B cell (primary cell): ENCODE results near the gene NACC1. TPM values are rescaled to one million over a fixed set of nuclear protein-coding genes. Genes with fewer than 3 reads are reported as not detected.
A peak's percentile ranks its signal among the peaks of the same experiment; 100 is the strongest.

Experiments used
- ATAC-seq: fragments of 200-7000 bp; cut with Tn5 transposase; one replicate; pipeline ENCODE4 v1.10.0; 2021; ENCODE audit warnings: low read depth, mild to moderate bottlenecking, moderate number of reproducible peaks, moderate library complexity
- CTCF ChIA-PET: fragments of 350-600 bp; sonication (Branson Sonifier 250); formaldehyde crosslinking; loops from one replicate; lab custom pipeline; 2021; ENCODE audit warnings: antibody characterized with exemption, inconsistent platforms; lab: Charles Lee
- POLR2A ChIA-PET: fragments of 350-600 bp; sonication (Branson Sonifier 250); formaldehyde crosslinking; loops from one replicate; lab custom pipeline; 2021; ENCODE audit warnings: antibody characterized with exemption; lab: Charles Lee
- DNase-seq: peaks from one replicate; pipeline ENCODE4 v3.0.0; 2013
- H2AFZ ChIP-seq: 2 replicates; pipeline ENCODE4 v1.6.1; 2012; ENCODE audit warnings: mild to moderate bottlenecking, low read depth, low read length; ENCODE audit not compliant: insufficient read depth, poor library complexity, severe bottlenecking
- H3K27ac ChIP-seq, 2 donors: 1 replicate in 1 of 2; 2 replicates in 1 of 2; pipeline ENCODE4 v1.5.1; 2012 to 2013; ENCODE audit warnings: low read length in 2 of 2, mild to moderate bottlenecking in 2 of 2, moderate library complexity in 1 of 2
- H3K27me3 ChIP-seq, 4 experiments: fragments of 200-600 bp in 1 of 4; sonication (generic) in 1 of 4; replicated peaks in 1 of 4; 1 replicate in 2 of 4; 2 replicates in 2 of 4; pipeline versions ENCODE4 v1.6.1 to v1.7.0; 2013 to 2016; ENCODE audit warnings: low read length in 3 of 4, mild to moderate bottlenecking in 2 of 4, mixed read lengths in 1 of 4, moderate library complexity in 1 of 4; ENCODE audit not compliant: insufficient read depth in 4 of 4, control insufficient read depth in 3 of 4; ENCODE audit errors: control extremely low read depth in 1 of 4
- H3K36me3 ChIP-seq, 2 experiments: replicated peaks in 1 of 2; 1 replicate in 1 of 2; 2 replicates in 1 of 2; pipeline versions ENCODE4 v1.6.1 to v1.7.1; 2013; ENCODE audit warnings: low read length in 1 of 2; ENCODE audit not compliant: insufficient read depth in 2 of 2, control insufficient read depth in 1 of 2; ENCODE audit errors: control extremely low read depth in 1 of 2, extremely low read depth in 1 of 2
- H3K4me1 ChIP-seq, 2 donors: fragments of 200-600 bp in 1 of 2; sonication (generic) in 1 of 2; 1 replicate in 1 of 2; 2 replicates in 1 of 2; pipeline versions ENCODE4 v1.5.1 to v1.6.1; 2013 to 2017; ENCODE audit warnings: low read length in 2 of 2; ENCODE audit not compliant: control insufficient read depth in 2 of 2, insufficient read depth in 2 of 2
- H3K4me2 ChIP-seq: replicated peaks from 2 replicates; pipeline ENCODE3; 2012; ENCODE audit warnings: mild to moderate bottlenecking, low read depth, low read length; ENCODE audit not compliant: poor library complexity, severe bottlenecking
- H3K4me3 ChIP-seq, 5 experiments: fragments of 200-600 bp in 1 of 5; sonication (generic) in 1 of 5; 1 replicate in 3 of 5; 2 replicates in 2 of 5; pipeline versions ENCODE4 v1.5.1 to v1.7.0; 2011 to 2016; ENCODE audit warnings: low read length in 4 of 5, mild to moderate bottlenecking in 4 of 5, low read depth in 2 of 5, control low read depth in 1 of 5, moderate library complexity in 1 of 5; ENCODE audit not compliant: insufficient read depth in 1 of 5; ENCODE audit errors: control extremely low read depth in 1 of 5, extremely low read depth in 1 of 5
- H3K79me2 ChIP-seq: fragments of 200-600 bp; sonication (generic); one replicate; pipeline ENCODE4 v1.6.0; 2016; ENCODE audit warnings: low read length; ENCODE audit not compliant: control insufficient read depth, insufficient read depth
- H3K9ac ChIP-seq: fragments of 200-600 bp; sonication (generic); 2 replicates; pipeline ENCODE4 v1.6.1; 2017; ENCODE audit warnings: mild to moderate bottlenecking, low read length, moderate library complexity
- H3K9me3 ChIP-seq, 3 donors: one replicate each; pipeline versions ENCODE4 v1.6.1 to v1.7.1; 2013; ENCODE audit warnings: low read length in 2 of 3; ENCODE audit not compliant: control insufficient read depth in 2 of 3, insufficient read depth in 1 of 3; ENCODE audit errors: control extremely low read depth in 1 of 3
- H4K20me1 ChIP-seq: 2 replicates; pipeline ENCODE4 v1.6.0; 2012; ENCODE audit warnings: mild to moderate bottlenecking, low read length; ENCODE audit not compliant: insufficient read depth, control insufficient read depth, poor library complexity, severe bottlenecking
- H3K27ac Mint-ChIP-seq: one replicate; pipeline ENCODE4 v1.8.0; 2021; ENCODE audit warnings: mixed read lengths
- H3K27me3 Mint-ChIP-seq: one replicate; pipeline ENCODE4 v1.8.0; 2021; ENCODE audit warnings: mixed read lengths
- H3K4me1 Mint-ChIP-seq: one replicate; pipeline ENCODE4 v1.8.0; 2021; ENCODE audit warnings: mixed read lengths
- H3K4me3 Mint-ChIP-seq: one replicate; pipeline ENCODE4 v1.8.0; 2021; ENCODE audit warnings: mixed read lengths
- H3K9me3 Mint-ChIP-seq: one replicate; pipeline ENCODE4 v1.8.0; 2022; ENCODE audit warnings: mixed read lengths; ENCODE audit not compliant: insufficient read depth
- CTCF ChIP-seq: fragments of 200-600 bp; IDR thresholded peaks from one replicate; pipeline ENCODE4 v1.8.0; 2022; ENCODE audit warnings: antibody characterized with exemption, mild to moderate bottlenecking
- EZH2 ChIP-seq: IDR thresholded peaks from 2 replicates; pipeline ENCODE4 v1.6.1; 2012; ENCODE audit warnings: borderline replicate concordance, low read depth, mild to moderate bottlenecking, moderate library complexity, low read length; ENCODE audit not compliant: insufficient read depth, poor library complexity, severe bottlenecking
- WGBS: methylation state at CpG from one replicate; pipeline ENCODE4 v1.1.5; 2013; ENCODE audit warnings: missing lambda C conversion rate; ENCODE audit not compliant: insufficient coverage; 5-methylcytosine and 5-hydroxymethylcytosine counted together
- intact Hi-C: fragments of 100-400 bp; cut with micrococcal nuclease; formaldehyde crosslinking; loops from one replicate; pipeline ENCODE4 v1.10.0; 2022
- polyA plus RNA-seq: library from polyadenylated mRNA; depleted of rRNA; stranded (reverse); fragments of >200 nt; gene quantifications from 2 replicates; pipeline ENCODE4 v1.2.3, GENCODE V29; 2012
- total RNA-seq, 2 donors: library from RNA; stranded (reverse); fragments of 120-200 nt in 1 of 2; gene quantifications; 1 replicate in 1 of 2; 2 replicates in 1 of 2; pipeline versions ENCODE4 v1.2.3 to v1.2.4, GENCODE V29; 2013 to 2022

The NACC1 gene
- total and polyA plus RNA-seq, 2 donors (not counting 1 experiment from before 2014, with no cell fraction given), result 25.9 to 27.5 TPM

DNA sequence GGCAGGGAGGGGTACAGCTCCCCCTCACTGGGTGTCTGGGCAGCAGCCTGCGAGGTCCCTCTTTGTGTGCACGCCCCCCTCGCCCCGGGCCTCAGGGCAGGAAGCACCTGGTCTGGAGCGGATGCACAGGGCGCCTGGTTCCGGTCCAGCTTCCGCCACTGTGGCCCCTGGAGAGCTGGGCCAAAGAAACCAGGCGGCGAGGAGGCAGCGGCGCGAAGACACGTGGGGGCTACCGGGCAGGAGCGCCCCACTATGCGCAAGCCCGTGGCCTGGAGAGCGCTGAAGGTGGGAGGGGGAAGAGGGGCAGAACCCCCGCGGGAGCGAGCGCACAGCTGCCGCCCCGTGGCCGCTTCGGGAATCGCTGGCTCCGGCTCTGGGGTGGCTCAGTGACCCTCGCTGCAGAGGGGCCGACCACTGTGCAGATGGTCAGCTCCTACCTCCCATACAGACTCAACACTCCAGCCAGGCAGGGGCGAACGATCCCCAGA, 13.7 kb upstream of the NACC1 start:
- CTCF ChIA-PET, result interaction anchor here (0.6 to 5.6 kb wide), 22 partner anchors 9 to 661 kb away, joined by 3 to 108 read pairs (median 10); partner anchors contain the start of genes IER2, NACC1 and STX10
- peak overlapping the region; percentile 81 for H3K9ac ChIP-seq
- no peaks in the 10 kb centered on the region for H3K9me3 Mint-ChIP-seq
- H3K4me2 ChIP-seq, result peak overlapping the region; percentile 99
- peak overlapping the region; percentile 53 to 98 (median 96) for H3K4me3 ChIP-seq
- H3K27me3 Mint-ChIP-seq, result no peaks in the 10 kb centered on the region
- peak overlapping the region; percentile 97 for H3K4me3 Mint-ChIP-seq
- ATAC-seq (peak; percentile 60), DNase-seq (peak; percentile 98)
- POLR2A ChIA-PET, result interaction anchor here (0.5 to 3.9 kb wide), 24 partner anchors 9 to 692 kb away, joined by 3 to 107 read pairs (median 5); partner anchors contain the start of genes CALR, IER2, JUNB and NACC1
- H2AFZ ChIP-seq, result peak overlapping the region; percentile 87
- H3K4me1 ChIP-seq, result peaks cover 39 to 69% of the 10 kb centered on the region in 2 donors
- H3K79me2 ChIP-seq, result peaks cover 53% of the 10 kb centered on the region
- peaks cover 34% of the 10 kb centered on the region for H4K20me1 ChIP-seq
- under 1% methylated on average over 33 of the region's 33 CpGs for WGBS
- peaks cover 62% of the 10 kb centered on the region for H3K4me1 Mint-ChIP-seq
- TF ChIP-seq EZH2, result no peak
- TF ChIP-seq CTCF, result peak; percentile 97
- intact Hi-C loops, result loop anchor here (1.0 to 5.0 kb wide), 9 partner anchors 9 to 1278 kb away; partner anchors contain the start of genes ADGRE5, RFX1 and TRMT1
- peaks cover 0 to 4% (median 0%) of the 10 kb centered on the region in 3 donors for H3K9me3 ChIP-seq
- peaks cover 3 to 35% of the 10 kb centered on the region in 2 experiments for H3K36me3 ChIP-seq
- peak overlapping the region; percentile 100 for H3K27ac Mint-ChIP-seq
- no peaks in the 10 kb centered on the region for H3K27me3 ChIP-seq
- peak overlapping the region; percentile 83 to 100 for H3K27ac ChIP-seq
